ENCODE data around the gene DMD. TPM values are rescaled to one million over a fixed set of nuclear protein-coding genes. Genes with fewer than 3 reads are reported as not detected.

The DMD gene
- total RNA-seq, 2 experiments from 2014 or later, result 0.20 to 0.47 TPM

DNA sequence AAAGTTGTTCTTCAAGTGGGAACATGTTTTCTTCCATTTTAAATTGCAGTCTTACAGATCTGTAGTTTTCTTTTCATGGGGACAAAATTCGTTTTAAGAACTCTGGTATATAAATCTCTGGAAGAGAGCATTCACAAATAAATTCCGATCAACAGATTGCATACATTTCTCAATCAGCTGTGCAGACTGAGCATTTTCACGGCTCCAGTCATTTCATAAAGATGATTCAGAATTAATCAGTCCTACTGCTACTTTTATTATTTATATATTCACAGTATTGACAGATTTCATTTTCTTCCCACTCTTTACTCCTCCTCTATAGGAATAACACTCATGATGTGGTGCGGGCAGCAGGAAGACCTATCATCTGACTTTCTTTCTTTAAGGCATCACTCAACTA, 1604.6 kb downstream of the DMD start:
- Histone ChIP-seq H3K27me3 (ENCODE audit: control insufficient read depth in 1 of 2, insufficient read depth in 2 of 2, low read length in 2 of 2) (no peaks in the 10 kb centered on the region), H3K4me1 (ENCODE audit: insufficient read depth, low read length) (no peaks in the 10 kb centered on the region), H3K36me3 (ENCODE audit: insufficient read depth, low read length) (no peaks in the 10 kb centered on the region), H3K4me3 (ENCODE audit: low read length) (no peak overlapping the region), H3K27ac (ENCODE audit: low read depth in 1 of 2, low read length in 2 of 2) (no peak overlapping the region), H3K9me3 (ENCODE audit: control insufficient read depth in 1 of 2, insufficient read depth in 1 of 2, low read length in 2 of 2) (no peaks in the 10 kb centered on the region)
- intact Hi-C loops (cut with DNase I, micrococcal nuclease), result no loop called here
- TF ChIP-seq, protein P1, sequence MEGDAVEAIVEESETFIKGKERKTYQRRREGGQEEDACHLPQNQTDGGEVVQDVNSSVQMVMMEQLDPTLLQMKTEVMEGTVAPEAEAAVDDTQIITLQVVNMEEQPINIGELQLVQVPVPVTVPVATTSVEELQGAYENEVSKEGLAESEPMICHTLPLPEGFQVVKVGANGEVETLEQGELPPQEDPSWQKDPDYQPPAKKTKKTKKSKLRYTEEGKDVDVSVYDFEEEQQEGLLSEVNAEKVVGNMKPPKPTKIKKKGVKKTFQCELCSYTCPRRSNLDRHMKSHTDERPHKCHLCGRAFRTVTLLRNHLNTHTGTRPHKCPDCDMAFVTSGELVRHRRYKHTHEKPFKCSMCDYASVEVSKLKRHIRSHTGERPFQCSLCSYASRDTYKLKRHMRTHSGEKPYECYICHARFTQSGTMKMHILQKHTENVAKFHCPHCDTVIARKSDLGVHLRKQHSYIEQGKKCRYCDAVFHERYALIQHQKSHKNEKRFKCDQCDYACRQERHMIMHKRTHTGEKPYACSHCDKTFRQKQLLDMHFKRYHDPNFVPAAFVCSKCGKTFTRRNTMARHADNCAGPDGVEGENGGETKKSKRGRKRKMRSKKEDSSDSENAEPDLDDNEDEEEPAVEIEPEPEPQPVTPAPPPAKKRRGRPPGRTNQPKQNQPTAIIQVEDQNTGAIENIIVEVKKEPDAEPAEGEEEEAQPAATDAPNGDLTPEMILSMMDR (IDR thresholded peaks at IDR 0.05), result no peak
- no peak overlapping the region for H3K4me3 Mint-ChIP-seq
- ChIA-PET POLR2A (no interaction called here), CTCF (no interaction called here)
- no peak for ATAC-seq (ENCODE audit: poor library complexity)
- no peaks in the 10 kb centered on the region for H3K9me3 Mint-ChIP-seq
- H3K36me3 Mint-ChIP-seq (ENCODE audit: low read depth), result no peaks in the 10 kb centered on the region
- H3K27me3 Mint-ChIP-seq, result no peaks in the 10 kb centered on the region
- H3K27ac Mint-ChIP-seq, result no peak overlapping the region
- H3K4me1 Mint-ChIP-seq (ENCODE audit: low read depth), result no peaks in the 10 kb centered on the region
- DNase-seq, result no peak

DNA sequence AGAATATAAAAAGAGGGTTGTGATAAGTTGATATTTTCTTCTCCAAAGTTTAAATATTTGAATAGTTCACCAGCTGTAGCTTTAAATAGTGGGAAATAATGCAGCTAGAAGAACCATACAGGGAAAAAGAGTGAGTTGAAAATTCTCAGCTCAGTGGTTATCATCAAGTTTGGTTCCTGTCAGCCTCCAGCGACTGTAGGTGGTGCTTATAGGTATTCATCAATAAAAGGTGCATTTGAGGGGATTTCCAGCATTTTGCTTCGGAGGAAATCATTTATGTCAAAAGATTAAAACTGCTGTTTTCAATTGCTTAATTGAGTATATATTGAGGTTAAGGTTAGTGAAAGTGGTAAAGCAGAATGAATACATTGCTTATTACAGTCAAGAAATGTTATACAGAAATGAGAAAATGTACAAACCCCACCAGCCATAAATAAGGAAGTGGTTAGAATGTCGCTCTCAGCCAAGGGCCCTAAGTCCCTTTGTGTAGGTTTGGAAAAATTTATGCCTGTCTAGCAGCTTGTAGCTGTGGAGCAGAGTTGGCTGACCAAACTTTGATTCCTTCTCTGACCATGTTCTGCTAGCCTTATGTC, 1606.6 kb downstream of the DMD start:
- Histone ChIP-seq H3K9me3 (ENCODE audit: control insufficient read depth in 1 of 2, insufficient read depth in 1 of 2, low read length in 2 of 2) (no peaks in the 10 kb centered on the region), H3K4me3 (ENCODE audit: low read length) (no peak overlapping the region), H3K27me3 (ENCODE audit: control insufficient read depth in 1 of 2, insufficient read depth in 2 of 2, low read length in 2 of 2) (no peaks in the 10 kb centered on the region), H3K4me1 (ENCODE audit: insufficient read depth, low read length) (no peaks in the 10 kb centered on the region), H3K27ac (ENCODE audit: low read depth in 1 of 2, low read length in 2 of 2) (no peak overlapping the region), H3K36me3 (ENCODE audit: insufficient read depth, low read length) (no peaks in the 10 kb centered on the region)
- H3K36me3 Mint-ChIP-seq (ENCODE audit: low read depth), result no peaks in the 10 kb centered on the region
- H3K27me3 Mint-ChIP-seq, result no peaks in the 10 kb centered on the region
- DNase-seq (no peak), ATAC-seq (ENCODE audit: poor library complexity) (no peak)
- intact Hi-C loops (cut with DNase I, micrococcal nuclease), result no loop called here
- TF ChIP-seq, protein P1 (IDR thresholded peaks at IDR 0.05), result no peak
- H3K9me3 Mint-ChIP-seq, result no peaks in the 10 kb centered on the region
- CTCF ChIA-PET, result no interaction called here
- H3K4me3 Mint-ChIP-seq, result no peak overlapping the region
- no peaks in the 10 kb centered on the region for H3K4me1 Mint-ChIP-seq (ENCODE audit: low read depth)
- H3K27ac Mint-ChIP-seq, result no peak overlapping the region
- POLR2A ChIA-PET, result no interaction called here

DNA sequence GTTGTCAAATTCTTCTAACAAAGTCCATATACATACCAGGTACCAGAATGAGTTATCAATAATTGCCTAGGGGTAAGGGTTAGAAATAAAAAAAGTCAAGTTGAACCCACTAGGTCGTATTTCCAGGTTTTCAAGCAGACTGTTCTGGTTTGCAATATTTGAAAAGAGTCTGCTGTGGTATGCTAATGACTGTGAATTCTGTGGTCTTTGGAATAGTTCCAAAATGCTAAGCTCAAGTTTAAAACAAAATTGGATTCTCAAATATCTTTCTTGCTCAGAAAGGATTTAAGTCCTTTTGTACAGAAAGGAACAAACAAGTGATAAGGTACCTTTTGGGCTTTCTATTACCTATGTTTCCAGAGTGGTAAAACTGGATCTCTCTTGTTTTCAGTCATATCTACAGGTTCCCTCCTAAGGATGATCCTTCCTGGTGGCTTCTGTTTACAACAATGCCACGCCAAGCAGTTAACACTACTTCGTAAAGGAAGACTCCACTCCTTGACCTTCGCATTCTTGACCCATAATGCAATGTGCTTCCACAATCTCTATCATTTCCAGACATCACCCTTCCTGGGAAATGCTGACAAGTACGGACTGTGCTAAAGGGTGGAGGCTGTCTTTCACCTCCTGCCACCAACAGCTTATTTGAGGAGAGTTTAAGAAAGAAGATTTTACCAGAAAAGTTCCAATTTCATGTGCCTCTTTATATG, 1607.8 kb downstream of the DMD start:
- Histone ChIP-seq H3K4me3 (ENCODE audit: low read length) (no peak overlapping the region), H3K27me3 (ENCODE audit: control insufficient read depth in 1 of 2, insufficient read depth in 2 of 2, low read length in 2 of 2) (no peaks in the 10 kb centered on the region), H3K9me3 (ENCODE audit: control insufficient read depth in 1 of 2, insufficient read depth in 1 of 2, low read length in 2 of 2) (no peaks in the 10 kb centered on the region), H3K36me3 (ENCODE audit: insufficient read depth, low read length) (no peaks in the 10 kb centered on the region), H3K27ac (ENCODE audit: low read depth in 1 of 2, low read length in 2 of 2) (no peak overlapping the region), H3K4me1 (ENCODE audit: insufficient read depth, low read length) (no peaks in the 10 kb centered on the region)
- Mint-ChIP-seq H3K4me1 (ENCODE audit: low read depth) (no peaks in the 10 kb centered on the region), H3K27me3 (no peaks in the 10 kb centered on the region), H3K27ac (no peak overlapping the region), H3K9me3 (no peaks in the 10 kb centered on the region), H3K36me3 (ENCODE audit: low read depth) (no peaks in the 10 kb centered on the region), H3K4me3 (no peak overlapping the region)
- DNase-seq (no peak), ATAC-seq (ENCODE audit: poor library complexity) (no peak)
- POLR2A ChIA-PET, result no interaction called here
- intact Hi-C loops (cut with DNase I, micrococcal nuclease), result no loop called here
- TF ChIP-seq, protein P1 (IDR thresholded peaks at IDR 0.05), result no peak
- CTCF ChIA-PET, result no interaction called here

Data from CD4-positive, alpha-beta T cell (primary cell).